Measurements from ENCODE around the gene HTT.

DNA sequence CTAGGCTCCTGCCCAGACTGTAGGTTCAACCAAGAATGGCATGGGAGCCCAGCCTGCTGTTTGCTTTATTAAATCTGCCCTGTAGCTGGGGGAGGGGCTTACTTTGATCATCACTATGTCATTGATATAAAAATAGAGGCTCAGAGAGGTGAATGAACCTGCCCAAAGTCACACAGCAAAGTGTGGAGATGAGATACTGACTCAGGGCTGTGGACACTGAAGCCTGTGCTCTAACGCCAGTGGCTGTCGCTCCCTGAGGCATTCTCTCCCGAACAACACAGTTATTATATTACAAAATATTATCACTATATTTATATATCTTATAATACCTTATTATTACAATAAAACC lies 178.0 kb downstream of the HTT start:
- TF ChIP-seq ZNF558 (CRISPR knock-in tag; IDR thresholded peaks at IDR 0.05; ENCODE audit: borderline replicate concordance): no peak
- no peak for TF ChIP-seq YY1 (IDR thresholded peaks at IDR 0.05; ENCODE audit: insufficient read depth, insufficient replicate concordance, low read depth, low read length)
- no peak for TF ChIP-seq ZBTB20 (CRISPR knock-in tag; IDR thresholded peaks at IDR 0.05; ENCODE audit: borderline replicate concordance, low read depth)
- TF ChIP-seq PHF21A (CRISPR knock-in tag; IDR thresholded peaks at IDR 0.05): no peak
- no peak for TF ChIP-seq HNRNPL (IDR thresholded peaks at IDR 0.05; ENCODE audit: low read depth, low read length)
- TF ChIP-seq, protein P1, sequence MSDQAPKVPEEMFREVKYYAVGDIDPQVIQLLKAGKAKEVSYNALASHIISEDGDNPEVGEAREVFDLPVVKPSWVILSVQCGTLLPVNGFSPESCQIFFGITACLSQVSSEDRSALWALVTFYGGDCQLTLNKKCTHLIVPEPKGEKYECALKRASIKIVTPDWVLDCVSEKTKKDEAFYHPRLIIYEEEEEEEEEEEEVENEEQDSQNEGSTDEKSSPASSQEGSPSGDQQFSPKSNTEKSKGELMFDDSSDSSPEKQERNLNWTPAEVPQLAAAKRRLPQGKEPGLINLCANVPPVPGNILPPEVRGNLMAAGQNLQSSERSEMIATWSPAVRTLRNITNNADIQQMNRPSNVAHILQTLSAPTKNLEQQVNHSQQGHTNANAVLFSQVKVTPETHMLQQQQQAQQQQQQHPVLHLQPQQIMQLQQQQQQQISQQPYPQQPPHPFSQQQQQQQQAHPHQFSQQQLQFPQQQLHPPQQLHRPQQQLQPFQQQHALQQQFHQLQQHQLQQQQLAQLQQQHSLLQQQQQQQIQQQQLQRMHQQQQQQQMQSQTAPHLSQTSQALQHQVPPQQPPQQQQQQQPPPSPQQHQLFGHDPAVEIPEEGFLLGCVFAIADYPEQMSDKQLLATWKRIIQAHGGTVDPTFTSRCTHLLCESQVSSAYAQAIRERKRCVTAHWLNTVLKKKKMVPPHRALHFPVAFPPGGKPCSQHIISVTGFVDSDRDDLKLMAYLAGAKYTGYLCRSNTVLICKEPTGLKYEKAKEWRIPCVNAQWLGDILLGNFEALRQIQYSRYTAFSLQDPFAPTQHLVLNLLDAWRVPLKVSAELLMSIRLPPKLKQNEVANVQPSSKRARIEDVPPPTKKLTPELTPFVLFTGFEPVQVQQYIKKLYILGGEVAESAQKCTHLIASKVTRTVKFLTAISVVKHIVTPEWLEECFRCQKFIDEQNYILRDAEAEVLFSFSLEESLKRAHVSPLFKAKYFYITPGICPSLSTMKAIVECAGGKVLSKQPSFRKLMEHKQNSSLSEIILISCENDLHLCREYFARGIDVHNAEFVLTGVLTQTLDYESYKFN (CRISPR knock-in tag; conservative IDR thresholded peaks at IDR 0.05): no peak
- TF ChIP-seq, protein P2, sequence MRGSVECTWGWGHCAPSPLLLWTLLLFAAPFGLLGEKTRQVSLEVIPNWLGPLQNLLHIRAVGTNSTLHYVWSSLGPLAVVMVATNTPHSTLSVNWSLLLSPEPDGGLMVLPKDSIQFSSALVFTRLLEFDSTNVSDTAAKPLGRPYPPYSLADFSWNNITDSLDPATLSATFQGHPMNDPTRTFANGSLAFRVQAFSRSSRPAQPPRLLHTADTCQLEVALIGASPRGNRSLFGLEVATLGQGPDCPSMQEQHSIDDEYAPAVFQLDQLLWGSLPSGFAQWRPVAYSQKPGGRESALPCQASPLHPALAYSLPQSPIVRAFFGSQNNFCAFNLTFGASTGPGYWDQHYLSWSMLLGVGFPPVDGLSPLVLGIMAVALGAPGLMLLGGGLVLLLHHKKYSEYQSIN (CRISPR knock-in tag; IDR thresholded peaks at IDR 0.05; ENCODE audit: borderline replicate concordance): no peak

All from HepG2 (cell line).